GM18873 (cell line): ENCODE results near the gene PCA3.

Experiments
- ATAC-seq: cut with Tn5 transposase; IDR thresholded peaks from one replicate; pipeline ENCODE4 v1.9.1; 2021; ENCODE audit warnings: mild to moderate bottlenecking, moderate library complexity, moderate number of reproducible peaks; ENCODE audit not compliant: unreplicated experiment, low FRiP score

PCA3 gene

GRCh38 chr9:76818271-76818670, 54.0 kb downstream of the PCA3 start:
- no peak for ATAC-seq

DNA sequence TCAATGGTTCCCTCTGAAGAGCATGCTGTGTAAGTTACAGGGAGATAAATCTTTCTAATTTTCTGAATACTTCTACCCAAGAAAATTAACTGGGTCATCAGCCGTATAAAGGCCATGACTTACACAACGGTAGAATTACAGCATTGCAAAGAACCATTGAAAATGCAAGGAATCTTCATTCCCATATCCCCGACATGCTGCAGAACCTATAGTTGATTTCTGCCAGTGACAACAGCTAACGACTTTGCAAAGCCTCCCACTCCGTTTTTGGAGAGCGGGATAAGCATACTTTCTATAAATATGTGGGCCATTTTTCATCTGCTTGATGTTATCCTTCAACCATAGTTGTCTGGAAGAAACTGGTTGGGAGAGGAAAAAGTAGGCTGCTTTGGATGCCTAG, 56.2 kb downstream of the PCA3 start:
- ATAC-seq: no peak

GRCh38 chr9:76827296-76828080, 63.2 kb downstream of the PCA3 start:
- ATAC-seq: no peak

DNA sequence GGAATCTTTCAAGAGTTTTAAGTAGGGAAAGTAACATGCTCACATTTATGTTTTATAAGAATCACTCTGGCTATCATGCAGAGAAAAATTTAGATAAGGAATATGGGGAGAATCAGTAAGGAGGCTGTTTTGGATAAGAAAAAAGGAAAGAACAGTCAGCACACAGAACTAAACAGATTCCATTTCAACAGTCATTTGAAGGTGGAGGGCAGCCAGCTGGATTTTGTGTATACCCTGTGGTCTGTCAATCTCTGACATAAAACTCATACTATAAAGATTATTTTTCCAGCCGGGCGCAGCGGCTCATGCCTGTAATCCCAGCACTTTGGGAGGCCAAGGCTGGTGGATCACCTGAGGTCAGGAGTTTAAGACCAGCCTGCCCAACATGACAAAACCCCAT, 64.2 kb downstream of the PCA3 start:
- ATAC-seq: no peak

- ATAC-seq: no peak
Observed at GRCh38 chr9:76835571-76836283, 71.5 kb downstream of the PCA3 start.
